Thyroid gland (tissue), 4 donors: ENCODE measurements around the gene ARID5A. TPM values are rescaled to one million over a fixed set of nuclear protein-coding genes. Genes with fewer than 3 reads are reported as not detected.

Source experiments
- DNase-seq, 2 donors: peaks; one replicate each; pipeline ENCODE4 v3.0.0-alpha.2; 2019
- H3K27ac ChIP-seq, 3 donors: fragments of 200-600 bp; sonication (generic); 1 replicate in 2 of 3; 2 replicates in 1 of 3; pipeline ENCODE4 v1.5.1; 2016 to 2019; ENCODE audit warnings: mild to moderate bottlenecking in 1 of 3, moderate library complexity in 1 of 3
- H3K27me3 ChIP-seq: fragments of 200-600 bp; sonication (generic); one replicate; pipeline ENCODE4 v1.5.1; 2019
- H3K36me3 ChIP-seq, 2 donors: fragments of 200-600 bp; sonication (generic); one replicate each; pipeline ENCODE4 v1.5.1; 2016 to 2019
- H3K4me1 ChIP-seq, 2 donors: fragments of 200-600 bp; sonication (generic); one replicate each; pipeline ENCODE4 v1.5.1; 2017 to 2019
- H3K4me3 ChIP-seq, 3 donors: fragments of 200-600 bp; sonication (generic); replicated peaks in 1 of 3; 1 replicate in 2 of 3; 2 replicates in 1 of 3; pipeline ENCODE4 v1.5.1; 2016; ENCODE audit warnings: mild to moderate bottlenecking in 1 of 3
- H3K9me3 ChIP-seq: fragments of 200-600 bp; sonication (generic); one replicate; pipeline ENCODE4 v1.5.1; 2017
- CTCF ChIP-seq, 6 experiments: fragments of 200-600 bp in 3 of 6; fragments of 450-650 bp in 3 of 6; sonication (generic) in 3 of 6; IDR thresholded peaks; one replicate each; pipeline ENCODE4 v1.5.1; 2016 to 2019; ENCODE audit warnings: antibody characterized with exemption in 6 of 6, mild to moderate bottlenecking in 2 of 6, inconsistent platforms in 1 of 6, moderate library complexity in 1 of 6
- POLR2A ChIP-seq, 2 donors: fragments of 450-650 bp; IDR thresholded peaks; one replicate each; pipeline ENCODE4 v1.6.1; 2017; ENCODE audit warnings: antibody characterized with exemption in 2 of 2, mild to moderate bottlenecking in 2 of 2, moderate library complexity in 1 of 2
- WGBS, 2 donors: methylation state at CpG; one replicate each; pipeline ENCODE4 v1.1.5; 2017; 5-methylcytosine and 5-hydroxymethylcytosine counted together
- intact Hi-C: fragments of 100-400 bp; cut with DNase I; formaldehyde crosslinking; loops from one replicate; pipeline ENCODE4 v1.15.1; 2023
- total RNA-seq, 4 donors: library from RNA; depleted of rRNA; stranded (reverse); fragments of >200 nt; gene quantifications; one replicate each; pipeline ENCODE4 v1.2.3, GENCODE V29; 2016

ARID5A gene
- total RNA-seq, 4 donors from 2014 or later: 9.2 to 29.3 (median 20.0) TPM

GRCh38 chr2:96596596-96596995 lies 60.0 kb downstream of the ARID5A start:
- no peaks in the 10 kb centered on the region for H3K4me1 ChIP-seq
- TF ChIP-seq POLR2A (IDR thresholded peaks at IDR 0.05): no peak
- TF ChIP-seq CTCF (IDR thresholded peaks at IDR 0.05): no peak
- H3K4me3 ChIP-seq: no peak overlapping the region
- H3K27me3 ChIP-seq: no peaks in the 10 kb centered on the region
- H3K36me3 ChIP-seq: peaks cover 48 to 53% of the 10 kb centered on the region in 2 donors
- no peaks in the 10 kb centered on the region for H3K9me3 ChIP-seq
- intact Hi-C loops: no loop called here
- no peak overlapping the region for H3K27ac ChIP-seq
- no peak for DNase-seq

DNA sequence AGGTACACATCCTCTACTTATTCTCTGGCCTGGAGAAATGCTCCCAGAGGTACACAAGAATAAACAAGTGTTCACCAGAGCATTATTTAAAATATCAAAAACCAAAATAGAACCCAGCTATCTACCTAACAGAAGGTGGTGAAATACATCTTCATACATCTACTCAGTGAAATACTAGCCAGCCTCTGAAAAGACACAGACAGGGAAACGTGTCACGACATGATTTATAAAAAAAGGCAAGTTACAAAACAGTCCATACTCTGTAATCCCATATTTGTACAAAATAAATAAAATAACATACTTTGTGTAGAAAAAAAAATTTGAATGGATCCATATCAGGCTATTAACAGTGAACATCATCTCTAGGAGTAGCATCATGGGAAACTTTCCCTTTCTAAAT lies 63.4 kb downstream of the ARID5A start:
- Histone ChIP-seq H3K4me3 (no peak overlapping the region), H3K27me3 (no peaks in the 10 kb centered on the region), H3K9me3 (no peaks in the 10 kb centered on the region), H3K27ac (no peak overlapping the region), H3K4me1 (no peaks in the 10 kb centered on the region), H3K36me3 (peaks cover 66 to 73% of the 10 kb centered on the region in 2 donors)
- TF ChIP-seq POLR2A (IDR thresholded peaks at IDR 0.05) (no peak), CTCF (IDR thresholded peaks at IDR 0.05) (no peak)
- WGBS, 2 donors: 92% methylated on average over 2 of the region's 2 CpGs
- no peak for DNase-seq
- intact Hi-C loops: no loop called here

GRCh38 chr2:96601382-96602292 lies 65.1 kb downstream of the ARID5A start:
- Histone ChIP-seq H3K9me3 (no peaks in the 10 kb centered on the region), H3K4me3 (no peak overlapping the region), H3K4me1 (no peaks in the 10 kb centered on the region), H3K27ac (no peak overlapping the region), H3K27me3 (no peaks in the 10 kb centered on the region), H3K36me3 (peaks cover 75 to 83% of the 10 kb centered on the region in 2 donors)
- TF ChIP-seq POLR2A (IDR thresholded peaks at IDR 0.05) (no peak), CTCF (IDR thresholded peaks at IDR 0.05) (no peak)
- intact Hi-C loops: no loop called here
- no peak for DNase-seq
- WGBS, 2 donors: 94 to 95% methylated on average over 8 of the region's 8 CpGs

Other genes starting within 250 kb of the ARID5A start
- gene SNRNP200, start 231.2 kb upstream of the ARID5A start, total RNA-seq: 100 to 1,000 TPM in 3 of 4 donors, 10 to 100 TPM in 1; 85.3 to 123 (median 104) TPM
- gene ITPRIPL1, start 211.4 kb upstream of the ARID5A start, total RNA-seq: 1 to 10 TPM in 1 of 4 donors, under 1 TPM in 2, not detected in 1; 0.63 to 1.7 (median 0.75) TPM
- 1 to 10 TPM in 1 of 4 donors, under 1 TPM in 3; 0.46 to 1.7 (median 0.89) TPM for gene NCAPH, start 201.0 kb upstream of the ARID5A start, total RNA-seq
- under 1 TPM in 1 of 4 donors, not detected in 3; 0.40 TPM for gene NEURL3, start 31.4 kb upstream of the ARID5A start, total RNA-seq
- gene KANSL3, start 101.6 kb downstream of the ARID5A start, total RNA-seq: 10 to 100 TPM; 46.2 to 65.5 (median 55.8) TPM
- gene FER1L5, start 106.0 kb downstream of the ARID5A start, total RNA-seq: 1 to 10 TPM in 1 of 4 donors, under 1 TPM in 3; 0.11 to 1.5 (median 0.34) TPM
- gene LMAN2L, start 203.3 kb downstream of the ARID5A start, total RNA-seq: 10 to 100 TPM; 22.8 to 32.9 (median 29.2) TPM
- 1 to 10 TPM; 6.6 to 9.5 (median 7.7) TPM for gene CNNM4, start 224.2 kb downstream of the ARID5A start, total RNA-seq